ENCODE data around the gene DDX31.

Gene DDX31

DNA sequence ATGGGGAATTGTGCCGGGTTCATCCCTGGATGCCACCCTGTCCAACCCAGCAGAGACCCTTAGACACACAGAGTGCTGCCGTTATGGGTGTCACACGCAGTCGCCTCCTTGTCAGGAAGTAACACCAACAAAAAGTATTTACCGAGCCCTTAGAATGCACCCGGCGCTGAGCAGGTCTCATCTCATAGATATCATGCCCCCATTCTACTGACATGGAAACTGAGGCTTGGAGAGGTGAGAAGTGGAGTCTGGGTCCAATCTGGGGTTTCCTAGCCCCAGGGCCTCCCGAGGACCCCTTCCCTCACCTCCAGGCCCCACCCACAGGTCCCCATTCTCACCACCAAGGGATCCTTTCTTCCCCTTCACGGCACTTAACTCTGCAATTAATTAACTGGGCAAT lies 124.2 kb downstream of the DDX31 start:
- DNase-seq = no peak

- DNase-seq = no peak
Observed at GRCh38 chr9:132543960-132544359, 125.8 kb downstream of the DDX31 start.

DNA sequence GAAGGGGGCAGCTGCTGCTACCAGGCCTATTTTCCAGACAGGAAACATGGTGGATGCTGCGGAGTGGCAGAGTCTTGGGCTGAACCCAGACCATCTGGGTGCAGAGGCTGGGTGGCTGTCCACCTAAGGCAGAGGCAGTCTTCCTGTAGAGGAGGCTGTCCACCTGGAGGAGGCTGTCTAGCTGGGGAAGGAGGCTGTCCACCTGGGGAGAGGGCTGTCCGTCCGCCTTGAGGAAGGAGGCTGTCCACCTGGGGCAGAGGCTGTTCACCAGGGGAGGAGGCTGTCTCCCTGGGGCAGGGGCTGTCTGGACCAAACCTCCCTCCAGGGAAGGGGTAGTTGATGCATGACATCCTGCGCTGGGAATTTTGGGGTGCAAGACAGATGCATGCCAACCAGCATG lies 126.5 kb downstream of the DDX31 start:
- no peak for DNase-seq

Data from inflammatory macrophage (primary cell).